HepG2 (cell line): Measurements from ENCODE around the gene MAPK9.

ENCODE experiments used
- ATM ChIP-seq: fragments of 450-650 bp; IDR thresholded peaks from 2 replicates; pipeline ENCODE4 v1.7.1; 2017; ENCODE audit warnings: mild to moderate bottlenecking, borderline replicate concordance
- TF ChIP-seq, protein P1 (sequence below): sonication (generic); formaldehyde crosslinking; IDR thresholded peaks from 2 replicates; pipeline ENCODE4 v1.5.0; 2020; ENCODE audit warnings: mild to moderate bottlenecking, missing genetic modification reagents, moderate library complexity

DNA sequence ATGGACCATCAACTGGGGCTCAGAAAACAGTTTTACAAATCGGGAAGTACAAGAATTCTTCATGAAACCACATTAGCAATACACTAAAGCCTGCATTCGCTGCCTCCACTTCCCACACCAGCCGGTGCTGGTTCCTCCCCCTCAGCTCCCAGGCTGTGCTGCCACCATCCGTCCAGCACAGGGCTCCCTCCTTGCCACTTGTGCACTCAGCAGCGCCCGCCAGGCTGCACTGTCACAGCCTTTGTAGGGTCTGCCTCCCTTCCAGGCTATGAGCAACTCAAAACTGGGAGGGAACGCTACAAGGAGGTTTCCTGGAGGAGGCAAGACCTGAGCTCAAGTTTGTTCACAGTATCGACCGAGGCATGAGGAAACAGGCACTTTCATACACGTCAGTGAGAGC lies 7.7 kb downstream of the MAPK9 start:
- TF ChIP-seq, protein P1, sequence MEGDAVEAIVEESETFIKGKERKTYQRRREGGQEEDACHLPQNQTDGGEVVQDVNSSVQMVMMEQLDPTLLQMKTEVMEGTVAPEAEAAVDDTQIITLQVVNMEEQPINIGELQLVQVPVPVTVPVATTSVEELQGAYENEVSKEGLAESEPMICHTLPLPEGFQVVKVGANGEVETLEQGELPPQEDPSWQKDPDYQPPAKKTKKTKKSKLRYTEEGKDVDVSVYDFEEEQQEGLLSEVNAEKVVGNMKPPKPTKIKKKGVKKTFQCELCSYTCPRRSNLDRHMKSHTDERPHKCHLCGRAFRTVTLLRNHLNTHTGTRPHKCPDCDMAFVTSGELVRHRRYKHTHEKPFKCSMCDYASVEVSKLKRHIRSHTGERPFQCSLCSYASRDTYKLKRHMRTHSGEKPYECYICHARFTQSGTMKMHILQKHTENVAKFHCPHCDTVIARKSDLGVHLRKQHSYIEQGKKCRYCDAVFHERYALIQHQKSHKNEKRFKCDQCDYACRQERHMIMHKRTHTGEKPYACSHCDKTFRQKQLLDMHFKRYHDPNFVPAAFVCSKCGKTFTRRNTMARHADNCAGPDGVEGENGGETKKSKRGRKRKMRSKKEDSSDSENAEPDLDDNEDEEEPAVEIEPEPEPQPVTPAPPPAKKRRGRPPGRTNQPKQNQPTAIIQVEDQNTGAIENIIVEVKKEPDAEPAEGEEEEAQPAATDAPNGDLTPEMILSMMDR: no peak
- TF ChIP-seq ATM: no peak
